SK-N-DZ (cell line): Measurements from ENCODE around the gene IMMP2L.

Experiments
- DNase-seq: peaks from one replicate; pipeline ENCODE4 v3.0.0-alpha.2; 2015; ENCODE audit warnings: low spot score

The IMMP2L gene

GRCh38 chr7:111104710-111105109, 457.6 kb downstream of the IMMP2L start:
- DNase-seq: no peak

GRCh38 chr7:111103678-111104274, 458.5 kb downstream of the IMMP2L start:
- no peak for DNase-seq

- no peak for DNase-seq
Observed at GRCh38 chr7:111103136-111103535, 459.2 kb downstream of the IMMP2L start.

GRCh38 chr7:111101856-111102646, 460.2 kb downstream of the IMMP2L start:
- DNase-seq: peak; percentile 95

GRCh38 chr7:111098926-111099250, 463.4 kb downstream of the IMMP2L start:
- no peak for DNase-seq

GRCh38 chr7:111098011-111098925, 464.0 kb downstream of the IMMP2L start:
- DNase-seq: peak; percentile 66

- peak; percentile 68 for DNase-seq
Observed at GRCh38 chr7:111096997-111097396, 465.3 kb downstream of the IMMP2L start.

GRCh38 chr7:111094419-111094818, 467.9 kb downstream of the IMMP2L start:
- peak; percentile 34 for DNase-seq

- no peak for DNase-seq
Observed at GRCh38 chr7:111093496-111093895, 468.8 kb downstream of the IMMP2L start.

GRCh38 chr7:111092406-111093236, 469.7 kb downstream of the IMMP2L start:
- DNase-seq: no peak

GRCh38 chr7:111091593-111092358, 470.5 kb downstream of the IMMP2L start:
- peak; percentile 64 for DNase-seq

GRCh38 chr7:111090846-111091245, 471.4 kb downstream of the IMMP2L start, which contains the start of gene LRRN3:
Gene LRRN3 (plus strand): TSS chr7:111091127. CDS start chr7:111122773, 31,646 bp downstream.
- DNase-seq: peak; percentile 97

GRCh38 chr7:111089822-111090426, 472.4 kb downstream of the IMMP2L start:
- DNase-seq: peak; percentile 78

- no peak for DNase-seq
Observed at GRCh38 chr7:111088328-111088727, 474.0 kb downstream of the IMMP2L start.

- no peak for DNase-seq
Observed at GRCh38 chr7:111086532-111086931, 475.8 kb downstream of the IMMP2L start.

- DNase-seq: no peak
Observed at GRCh38 chr7:111085356-111085755, 476.9 kb downstream of the IMMP2L start.

GRCh38 chr7:111083413-111083812, 478.9 kb downstream of the IMMP2L start:
- no peak for DNase-seq

GRCh38 chr7:111082351-111082750, 479.9 kb downstream of the IMMP2L start:
- DNase-seq: no peak

GRCh38 chr7:111081546-111082267, 480.6 kb downstream of the IMMP2L start:
- DNase-seq: no peak
